Measurements from ENCODE around the gene CDC14B.

The CDC14B gene

GRCh38 chr9:96459268-96460007 lies 160.2 kb downstream of the CDC14B start:
- no peak overlapping the region for H3K27ac ChIP-seq
- TF ChIP-seq, protein P1, sequence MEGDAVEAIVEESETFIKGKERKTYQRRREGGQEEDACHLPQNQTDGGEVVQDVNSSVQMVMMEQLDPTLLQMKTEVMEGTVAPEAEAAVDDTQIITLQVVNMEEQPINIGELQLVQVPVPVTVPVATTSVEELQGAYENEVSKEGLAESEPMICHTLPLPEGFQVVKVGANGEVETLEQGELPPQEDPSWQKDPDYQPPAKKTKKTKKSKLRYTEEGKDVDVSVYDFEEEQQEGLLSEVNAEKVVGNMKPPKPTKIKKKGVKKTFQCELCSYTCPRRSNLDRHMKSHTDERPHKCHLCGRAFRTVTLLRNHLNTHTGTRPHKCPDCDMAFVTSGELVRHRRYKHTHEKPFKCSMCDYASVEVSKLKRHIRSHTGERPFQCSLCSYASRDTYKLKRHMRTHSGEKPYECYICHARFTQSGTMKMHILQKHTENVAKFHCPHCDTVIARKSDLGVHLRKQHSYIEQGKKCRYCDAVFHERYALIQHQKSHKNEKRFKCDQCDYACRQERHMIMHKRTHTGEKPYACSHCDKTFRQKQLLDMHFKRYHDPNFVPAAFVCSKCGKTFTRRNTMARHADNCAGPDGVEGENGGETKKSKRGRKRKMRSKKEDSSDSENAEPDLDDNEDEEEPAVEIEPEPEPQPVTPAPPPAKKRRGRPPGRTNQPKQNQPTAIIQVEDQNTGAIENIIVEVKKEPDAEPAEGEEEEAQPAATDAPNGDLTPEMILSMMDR (conservative IDR thresholded peaks at IDR 0.05): no peak

DNA sequence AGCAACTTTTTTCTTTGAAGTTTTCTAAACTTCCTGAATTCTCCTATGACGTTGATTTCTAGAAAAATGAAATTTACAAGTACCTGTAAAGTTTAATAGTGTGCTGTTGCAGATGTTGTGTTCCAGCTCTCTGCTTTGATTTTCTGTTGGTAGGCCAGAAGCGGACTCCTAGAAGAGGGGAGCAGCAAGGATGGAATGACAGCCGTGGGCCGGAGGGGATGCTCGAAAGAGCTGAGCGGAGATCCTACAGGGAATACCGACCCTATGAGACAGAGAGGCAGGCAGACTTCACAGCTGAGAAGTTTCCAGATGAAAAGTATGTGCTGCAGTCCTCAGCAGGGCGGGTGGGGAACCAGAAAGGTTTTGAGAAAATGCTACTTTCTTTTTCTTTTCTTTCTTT lies 161.4 kb downstream of the CDC14B start:
- H3K27ac ChIP-seq: no peak overlapping the region
- TF ChIP-seq, protein P1 (conservative IDR thresholded peaks at IDR 0.05): no peak

GRCh38 chr9:96457266-96457665 lies 162.4 kb downstream of the CDC14B start:
- no peak overlapping the region for H3K27ac ChIP-seq
- TF ChIP-seq, protein P1 (conservative IDR thresholded peaks at IDR 0.05): no peak

GRCh38 chr9:96453625-96454024 lies 166.0 kb downstream of the CDC14B start:
- no peak overlapping the region for H3K27ac ChIP-seq
- TF ChIP-seq, protein P1 (conservative IDR thresholded peaks at IDR 0.05): peak; percentile 75

DNA sequence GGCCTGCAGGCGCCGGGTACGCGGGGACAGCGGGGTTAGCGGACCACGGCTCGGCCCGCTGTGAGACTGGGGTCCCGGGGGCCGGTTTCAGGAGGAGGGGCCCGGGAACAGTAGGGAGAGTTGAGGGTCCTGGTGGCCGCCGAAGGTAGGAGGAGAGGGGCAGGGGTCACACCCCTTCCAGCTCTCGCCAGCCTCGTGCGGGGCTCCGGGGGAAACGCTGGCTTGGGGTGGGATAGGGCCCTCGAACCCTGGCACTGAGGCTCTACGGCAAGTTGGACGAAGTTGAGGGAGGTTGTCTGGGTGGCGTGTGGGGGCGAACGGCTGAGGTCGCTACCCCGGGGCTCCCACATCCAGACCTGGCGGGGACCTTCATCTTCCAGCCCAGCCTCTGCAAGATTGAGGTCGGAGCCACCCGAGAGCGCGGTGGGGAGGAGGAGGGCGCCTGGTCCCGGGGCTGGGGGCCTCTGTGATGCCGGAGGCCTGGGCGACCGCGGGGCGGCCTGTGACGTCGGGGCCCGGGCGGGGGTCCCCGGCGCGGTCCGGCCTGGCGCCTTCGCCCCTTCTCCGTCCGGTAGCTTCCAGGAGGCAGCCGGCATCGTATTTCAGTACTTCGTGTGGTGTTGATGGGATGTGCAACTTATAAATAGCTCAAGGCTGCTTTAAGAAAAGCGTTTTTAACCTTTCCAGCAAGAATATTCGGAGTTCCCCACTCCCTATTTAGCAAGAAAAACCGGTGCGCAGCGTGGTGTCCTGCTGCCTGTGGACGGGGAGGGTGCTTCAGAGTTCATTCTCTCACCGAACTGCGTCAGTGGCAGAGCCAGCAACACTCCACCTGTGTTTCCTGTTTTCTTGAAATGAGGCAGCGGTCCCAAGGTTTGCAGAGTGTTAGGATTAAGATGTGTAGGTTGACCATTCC lies 168.8 kb downstream of the CDC14B start:
- TF ChIP-seq, protein P1 (conservative IDR thresholded peaks at IDR 0.05): no peak
- H3K27ac ChIP-seq: peak overlapping the region; percentile 62
